Right lobe of liver (tissue), 4 donors: ENCODE measurements around the gene BUD23.

Source experiments
- POLR2A ChIP-seq: fragments of 450-650 bp; IDR thresholded peaks from one replicate; pipeline ENCODE4 v1.6.1; 2017; ENCODE audit warnings: antibody characterized with exemption, mild to moderate bottlenecking
- TF ChIP-seq, protein P1 (sequence below), 4 donors: fragments of 200-600 bp in 3 of 4; fragments of 450-650 bp in 1 of 4; IDR thresholded peaks; one replicate each; pipeline versions ENCODE4 v1.5.1 to v1.8.0; 2016 to 2022; ENCODE audit warnings: antibody characterized with exemption in 4 of 4, mild to moderate bottlenecking in 2 of 4
- donor health status: DM: no; HTN: no; CAD: no.
- donor health status: DM: no; HTN: no; CAD: no.
- donor health status: DM: no; HTN: yes; CAD: no.

DNA sequence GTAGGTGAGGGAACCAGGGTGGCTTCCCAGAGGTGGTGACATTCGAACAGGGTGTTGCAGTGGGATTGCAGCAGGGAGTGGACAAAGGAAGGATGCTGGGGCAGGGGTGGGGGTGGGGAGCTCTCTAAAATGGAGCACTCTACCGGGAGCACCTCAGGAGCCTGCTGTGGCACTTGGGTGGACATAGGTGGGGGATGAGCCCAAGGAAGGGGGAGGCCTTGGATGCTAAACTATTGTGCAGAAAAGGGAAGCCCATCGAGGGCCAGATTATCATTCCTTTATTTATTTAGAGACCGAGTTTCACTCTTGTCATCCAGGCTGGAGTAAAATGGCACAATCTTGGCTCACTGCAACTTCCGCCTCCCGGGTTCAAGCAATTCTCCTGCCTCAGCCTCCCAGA, 39.4 kb downstream of the BUD23 start:
- TF ChIP-seq, protein P1, sequence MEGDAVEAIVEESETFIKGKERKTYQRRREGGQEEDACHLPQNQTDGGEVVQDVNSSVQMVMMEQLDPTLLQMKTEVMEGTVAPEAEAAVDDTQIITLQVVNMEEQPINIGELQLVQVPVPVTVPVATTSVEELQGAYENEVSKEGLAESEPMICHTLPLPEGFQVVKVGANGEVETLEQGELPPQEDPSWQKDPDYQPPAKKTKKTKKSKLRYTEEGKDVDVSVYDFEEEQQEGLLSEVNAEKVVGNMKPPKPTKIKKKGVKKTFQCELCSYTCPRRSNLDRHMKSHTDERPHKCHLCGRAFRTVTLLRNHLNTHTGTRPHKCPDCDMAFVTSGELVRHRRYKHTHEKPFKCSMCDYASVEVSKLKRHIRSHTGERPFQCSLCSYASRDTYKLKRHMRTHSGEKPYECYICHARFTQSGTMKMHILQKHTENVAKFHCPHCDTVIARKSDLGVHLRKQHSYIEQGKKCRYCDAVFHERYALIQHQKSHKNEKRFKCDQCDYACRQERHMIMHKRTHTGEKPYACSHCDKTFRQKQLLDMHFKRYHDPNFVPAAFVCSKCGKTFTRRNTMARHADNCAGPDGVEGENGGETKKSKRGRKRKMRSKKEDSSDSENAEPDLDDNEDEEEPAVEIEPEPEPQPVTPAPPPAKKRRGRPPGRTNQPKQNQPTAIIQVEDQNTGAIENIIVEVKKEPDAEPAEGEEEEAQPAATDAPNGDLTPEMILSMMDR (IDR thresholded peaks at IDR 0.05), result no peak
- TF ChIP-seq POLR2A, result no peak
